Activated CD8-positive, alpha-beta memory T cell treated with anti-CD3 and anti-CD28 coated beads, Interleukin-2, amount 50 U/mL, for 48 hours (primary cell): ENCODE results near the gene PAPPA2.
"Not testable (repeated sequence)": the region's sequence is repeated elsewhere in the genome, so short reads cannot be mapped to it uniquely, and the experiment has no call there.

ENCODE experiments used
- DNase-seq: peaks from one replicate; pipeline ENCODE4 v3.0.0-alpha.2; 2020

Gene PAPPA2, protein sequence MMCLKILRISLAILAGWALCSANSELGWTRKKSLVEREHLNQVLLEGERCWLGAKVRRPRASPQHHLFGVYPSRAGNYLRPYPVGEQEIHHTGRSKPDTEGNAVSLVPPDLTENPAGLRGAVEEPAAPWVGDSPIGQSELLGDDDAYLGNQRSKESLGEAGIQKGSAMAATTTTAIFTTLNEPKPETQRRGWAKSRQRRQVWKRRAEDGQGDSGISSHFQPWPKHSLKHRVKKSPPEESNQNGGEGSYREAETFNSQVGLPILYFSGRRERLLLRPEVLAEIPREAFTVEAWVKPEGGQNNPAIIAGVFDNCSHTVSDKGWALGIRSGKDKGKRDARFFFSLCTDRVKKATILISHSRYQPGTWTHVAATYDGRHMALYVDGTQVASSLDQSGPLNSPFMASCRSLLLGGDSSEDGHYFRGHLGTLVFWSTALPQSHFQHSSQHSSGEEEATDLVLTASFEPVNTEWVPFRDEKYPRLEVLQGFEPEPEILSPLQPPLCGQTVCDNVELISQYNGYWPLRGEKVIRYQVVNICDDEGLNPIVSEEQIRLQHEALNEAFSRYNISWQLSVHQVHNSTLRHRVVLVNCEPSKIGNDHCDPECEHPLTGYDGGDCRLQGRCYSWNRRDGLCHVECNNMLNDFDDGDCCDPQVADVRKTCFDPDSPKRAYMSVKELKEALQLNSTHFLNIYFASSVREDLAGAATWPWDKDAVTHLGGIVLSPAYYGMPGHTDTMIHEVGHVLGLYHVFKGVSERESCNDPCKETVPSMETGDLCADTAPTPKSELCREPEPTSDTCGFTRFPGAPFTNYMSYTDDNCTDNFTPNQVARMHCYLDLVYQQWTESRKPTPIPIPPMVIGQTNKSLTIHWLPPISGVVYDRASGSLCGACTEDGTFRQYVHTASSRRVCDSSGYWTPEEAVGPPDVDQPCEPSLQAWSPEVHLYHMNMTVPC (N-terminal part only)

DNA sequence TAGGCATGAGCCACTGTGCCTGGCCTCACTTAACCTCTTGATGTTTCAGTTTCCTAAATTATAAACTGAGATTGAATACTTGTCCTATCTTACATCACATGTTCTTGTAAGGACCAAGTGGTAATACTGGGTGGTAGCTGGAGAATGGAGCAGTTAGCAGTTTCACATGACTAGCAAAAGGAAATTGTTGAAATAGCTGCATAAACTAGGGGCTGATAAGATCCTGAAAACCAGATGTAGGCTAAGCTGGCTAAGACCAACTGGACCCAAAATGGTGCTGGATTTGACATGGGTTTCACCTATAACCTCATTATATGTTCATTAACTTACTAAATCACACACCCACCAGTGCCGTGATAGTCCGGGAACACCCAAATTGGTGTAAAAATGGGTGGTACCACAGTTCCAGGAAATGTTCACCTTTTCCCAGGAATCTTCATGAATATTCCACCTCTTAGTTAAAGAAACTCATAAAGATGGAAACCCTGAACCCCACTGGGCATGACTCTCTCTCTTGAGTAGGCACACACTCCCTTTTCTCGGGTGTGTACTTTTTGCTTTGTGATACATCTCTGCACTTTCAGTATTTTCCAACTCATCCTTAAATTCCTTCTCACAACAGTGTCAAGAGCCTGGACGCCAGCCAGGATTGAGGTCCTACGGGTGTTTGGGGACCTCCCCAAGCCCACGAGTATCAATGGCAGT, at the start of gene PAPPA2:
PAPPA2 (plus strand) TSS at position 502 of the 705 bp plus-strand sequence. CDS start 93,148 bp downstream, outside the sequence.
- no peak for DNase-seq

DNA sequence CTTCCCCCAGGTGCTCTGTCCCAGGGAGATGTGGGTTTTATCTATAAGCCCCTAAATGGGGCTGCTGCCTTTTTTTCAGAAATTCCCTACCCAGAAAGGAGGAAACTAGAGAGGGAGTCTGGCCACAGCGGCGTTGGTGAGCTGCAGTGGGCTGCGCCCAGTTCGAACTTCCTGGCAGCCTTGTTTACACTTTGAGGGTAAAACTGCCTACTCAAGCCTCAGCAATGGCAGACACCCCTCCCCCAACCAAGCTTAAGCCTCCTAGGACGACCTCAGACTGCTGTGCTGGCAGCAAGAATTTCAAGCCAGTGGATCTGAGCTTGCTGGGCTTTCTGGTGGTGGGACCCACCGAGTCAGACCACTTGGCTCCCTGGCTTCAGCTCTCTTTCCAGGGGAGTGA, 46.2 kb upstream of the PAPPA2 start:
- DNase-seq: no peak

DNA sequence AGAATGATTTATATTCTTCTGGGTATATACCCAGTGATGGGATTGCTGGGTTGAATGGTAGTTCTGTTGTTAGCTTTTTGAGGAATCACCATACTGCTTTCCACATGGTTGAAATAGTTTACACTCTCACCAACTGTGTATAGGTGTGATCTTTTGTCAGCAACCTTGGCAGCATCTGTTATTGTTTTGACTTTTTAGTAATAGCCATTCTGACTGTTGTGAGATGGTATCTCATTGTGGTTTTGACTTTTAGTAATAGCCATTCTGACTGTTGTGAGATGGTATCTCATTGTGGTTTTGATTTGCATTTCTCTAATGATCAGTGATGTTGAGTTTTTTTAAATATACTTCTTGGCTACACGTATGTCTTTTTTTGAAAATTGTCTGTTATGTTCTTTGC, 43.4 kb upstream of the PAPPA2 start:
- not testable (repeated sequence) for DNase-seq

DNA sequence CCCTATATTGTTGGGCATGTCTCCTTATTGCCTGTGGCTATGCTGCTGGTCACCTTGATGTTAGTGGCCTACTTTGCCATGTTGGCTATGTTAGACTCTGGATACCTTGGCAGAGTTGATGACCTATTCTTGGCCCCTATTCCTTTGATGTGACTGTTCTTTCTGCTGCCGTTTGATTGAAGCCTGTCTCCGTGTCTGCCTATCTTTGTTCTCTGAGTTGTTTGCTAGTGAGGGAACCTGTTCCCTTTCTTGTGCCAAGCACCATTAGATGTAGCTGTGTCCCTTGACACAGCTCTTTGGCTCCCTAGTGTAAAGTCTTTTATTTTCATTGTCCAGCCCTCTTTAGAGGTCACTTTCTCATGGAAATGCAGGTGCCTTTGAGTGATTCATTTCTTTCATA, 28.7 kb upstream of the PAPPA2 start:
- no peak for DNase-seq

DNA sequence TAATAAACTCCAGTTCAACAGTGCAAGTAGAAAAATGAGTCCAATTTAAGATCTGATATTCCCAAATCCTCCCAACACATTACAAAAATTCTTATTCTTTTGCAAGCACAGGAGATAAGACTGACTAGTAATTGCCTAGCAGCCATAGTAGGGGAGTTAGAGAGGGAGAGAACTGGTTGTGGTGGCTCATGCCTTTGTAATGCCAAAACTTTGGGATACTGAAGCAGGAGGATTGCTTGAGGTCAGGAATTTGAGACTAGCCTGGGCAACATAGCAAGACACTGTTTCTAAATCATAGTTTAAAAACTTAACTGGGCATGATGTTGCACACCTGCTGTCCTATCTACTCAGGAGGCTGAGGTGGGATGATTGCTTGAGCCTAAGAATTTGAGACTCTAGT, 26.7 kb upstream of the PAPPA2 start:
- DNase-seq: no peak

DNA sequence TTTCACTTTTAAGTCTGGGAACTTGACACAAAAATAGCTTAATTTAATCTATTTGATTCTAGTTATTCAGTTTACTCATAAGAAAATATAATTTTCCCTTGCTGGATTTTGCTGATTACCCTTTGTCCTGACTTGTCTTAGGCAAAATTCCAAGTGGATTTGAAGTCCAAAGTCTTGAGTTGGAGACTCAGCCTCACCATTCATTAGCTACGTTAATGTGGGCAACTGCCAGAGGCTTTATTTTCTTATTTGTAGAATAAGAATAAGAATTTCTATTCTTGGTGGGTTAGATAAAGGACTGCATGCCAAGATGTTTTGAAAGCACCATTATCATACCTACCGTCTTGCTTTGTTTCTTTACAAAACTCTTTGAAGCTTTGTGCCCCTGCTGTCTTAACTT, 22.8 kb upstream of the PAPPA2 start:
- no peak for DNase-seq

DNA sequence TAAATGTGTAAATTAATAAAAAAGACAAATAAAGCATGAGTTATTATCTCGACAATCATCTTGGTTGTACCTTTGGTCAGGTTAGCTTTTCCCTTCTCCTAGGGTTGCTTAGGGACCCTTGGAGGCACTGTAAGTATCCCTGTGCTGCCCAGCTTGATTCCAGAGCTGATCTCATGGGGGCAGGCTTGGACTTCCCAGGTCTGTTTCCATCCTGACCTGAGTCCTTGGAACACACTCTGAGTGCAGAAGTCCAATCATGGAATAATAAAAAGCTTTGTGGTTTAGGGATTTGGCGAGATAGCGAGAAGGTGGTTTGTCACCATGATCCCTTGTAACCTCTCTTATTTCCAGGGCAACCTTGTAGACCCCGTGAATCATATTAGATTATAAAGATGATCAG, 18.7 kb upstream of the PAPPA2 start:
- DNase-seq: no peak

DNA sequence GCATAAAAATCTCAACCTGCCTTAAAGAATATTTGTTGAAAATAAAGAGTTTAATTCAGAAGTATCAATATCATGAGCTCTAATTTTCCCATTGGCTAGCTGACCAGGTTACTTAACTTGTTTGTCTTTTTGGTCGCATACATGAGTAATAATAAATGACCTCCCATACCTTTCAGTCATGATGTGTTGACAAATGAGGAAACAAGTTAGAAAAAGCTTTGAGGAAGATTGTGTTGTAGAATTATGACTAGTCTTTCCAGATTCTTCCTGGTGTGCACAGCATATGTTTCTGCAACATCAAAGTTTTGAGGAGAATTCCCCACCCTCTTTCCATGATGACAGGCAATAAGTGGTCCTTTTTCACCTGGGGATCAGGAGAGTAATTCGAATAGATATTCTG, 17.6 kb upstream of the PAPPA2 start:
- no peak for DNase-seq

DNA sequence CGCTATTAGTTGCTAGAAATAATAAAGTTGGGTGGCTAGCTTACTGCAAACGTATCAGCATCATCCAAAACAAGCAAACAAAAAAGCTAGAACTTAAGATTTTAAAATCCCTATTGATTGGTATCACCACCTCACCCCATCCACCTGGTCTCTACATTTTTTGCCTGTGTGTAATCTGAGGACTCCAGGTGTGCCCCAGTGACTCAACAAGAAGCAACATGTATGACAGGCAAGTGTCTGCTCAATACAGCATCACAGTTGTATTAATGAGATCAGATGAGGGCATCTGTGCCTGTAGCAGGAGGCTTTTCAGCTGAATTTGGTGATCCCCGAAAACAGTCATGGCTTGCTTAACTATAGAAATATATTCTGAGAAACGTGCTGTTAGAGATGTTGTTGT, 14.6 kb upstream of the PAPPA2 start:
- DNase-seq: no peak

DNA sequence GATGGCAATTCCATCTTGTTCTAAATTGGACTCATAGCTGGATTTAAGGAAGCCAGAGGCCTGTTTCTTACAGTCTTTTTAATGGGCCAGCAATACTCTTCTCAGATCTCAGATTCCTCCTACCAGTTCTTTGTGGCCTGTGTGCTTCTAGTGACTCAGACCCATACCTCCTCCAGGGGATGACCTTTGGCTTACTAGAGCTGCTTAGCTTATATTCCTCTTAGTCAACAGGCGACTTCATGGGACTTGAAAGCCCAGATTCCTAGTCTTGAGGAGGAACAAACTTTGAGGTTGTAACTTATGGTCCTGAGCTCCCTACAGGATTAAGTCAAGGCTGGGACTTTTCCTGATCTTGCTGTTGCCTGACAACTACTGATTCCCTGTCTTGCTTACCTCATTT, 12.4 kb upstream of the PAPPA2 start:
- no peak for DNase-seq

DNA sequence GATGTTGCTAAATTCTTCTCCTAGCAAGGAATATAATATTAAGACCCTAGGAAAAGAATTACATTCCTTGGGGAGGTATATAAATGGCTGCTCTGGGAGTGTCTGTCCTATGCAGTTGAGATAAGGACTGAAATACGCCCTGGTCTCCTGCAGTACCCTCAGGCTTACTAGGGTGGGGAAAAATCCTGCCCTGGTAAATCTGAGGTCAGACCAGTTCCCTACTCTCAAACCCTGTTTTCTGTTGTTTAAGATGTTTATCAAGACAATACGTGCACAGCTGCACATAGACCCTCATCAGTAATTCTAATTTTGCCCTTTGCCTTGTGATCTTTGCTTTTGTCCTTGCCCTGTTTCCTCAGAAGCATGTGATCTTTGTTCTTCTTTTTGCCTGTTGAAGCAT, 11.2 kb upstream of the PAPPA2 start:
- DNase-seq: not testable (repeated sequence)

DNA sequence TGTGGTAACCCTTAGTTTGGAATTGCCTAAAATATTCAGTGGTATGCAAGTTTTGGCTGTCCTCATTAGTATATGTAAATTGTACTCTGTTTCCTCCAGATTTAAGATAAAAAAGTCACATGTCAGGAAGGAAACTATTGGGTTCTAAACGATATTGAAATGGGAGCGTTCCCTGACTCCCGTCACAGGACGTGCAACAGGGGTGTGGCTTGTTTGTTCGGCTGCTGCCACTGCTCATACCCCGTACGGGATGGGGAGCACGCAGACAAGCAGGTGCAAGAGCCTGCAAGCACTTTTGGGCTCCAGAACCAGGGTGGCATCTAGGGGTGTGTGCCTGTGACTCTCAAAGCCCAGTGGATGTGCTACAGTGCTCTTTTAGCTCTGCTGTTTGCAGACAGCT, 6.2 kb upstream of the PAPPA2 start:
- DNase-seq: no peak

DNA sequence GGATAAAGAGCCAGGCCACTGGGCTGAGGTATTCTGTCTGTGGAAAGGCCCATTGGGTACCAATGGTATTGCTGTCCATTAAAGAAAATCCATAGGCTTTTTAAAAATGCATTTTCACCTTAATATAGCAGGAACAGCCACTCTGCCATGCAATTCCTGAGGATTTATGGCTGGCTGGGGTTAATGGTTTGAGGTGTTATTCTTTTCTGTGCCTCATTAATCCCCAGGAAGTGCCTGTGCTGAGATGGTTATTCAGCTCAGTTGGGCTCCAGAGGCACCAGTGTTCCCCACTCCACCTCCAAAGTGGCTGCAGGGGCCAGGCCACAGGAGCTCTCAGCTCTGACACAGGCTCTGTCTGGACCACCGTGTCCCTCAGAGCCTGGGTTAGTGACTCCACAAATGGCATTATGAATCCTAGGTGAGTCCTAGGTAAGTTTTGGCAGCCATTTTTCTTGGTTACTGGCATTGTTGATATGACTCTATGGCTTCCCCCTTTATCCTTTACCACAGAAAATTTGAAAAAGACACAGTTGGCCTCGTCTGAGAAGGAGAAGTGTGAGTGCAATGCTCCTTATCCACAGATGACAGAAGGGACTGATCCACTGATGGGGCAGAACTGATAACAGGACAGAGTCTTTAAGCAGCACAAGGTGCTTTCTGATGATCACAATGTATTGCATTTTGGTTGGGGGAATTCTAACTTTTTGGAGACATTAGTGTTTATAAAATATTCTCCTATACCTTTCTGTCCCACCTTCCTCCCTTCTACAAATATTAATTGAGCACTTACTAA, 2.2 kb upstream of the PAPPA2 start:
- DNase-seq: no peak

DNA sequence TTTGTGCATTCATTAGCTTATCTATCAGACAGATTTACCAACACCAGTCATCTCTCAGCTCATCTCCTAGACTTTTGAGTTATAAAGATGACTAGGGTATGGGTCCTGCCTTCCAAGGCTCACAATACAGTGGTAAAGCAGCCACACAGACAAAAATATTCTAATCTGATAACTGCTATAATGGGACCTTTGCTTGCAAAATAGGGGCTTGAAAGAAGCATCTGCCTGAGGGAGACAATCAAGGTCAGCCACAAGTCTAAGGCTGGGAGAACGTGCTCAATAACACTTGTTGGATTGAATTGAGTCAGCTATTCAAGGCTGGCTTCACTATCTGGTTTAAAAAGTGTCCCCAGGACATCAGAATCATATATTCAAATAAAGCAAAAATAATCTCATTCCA, 1.4 kb upstream of the PAPPA2 start:
- DNase-seq: no peak

DNA sequence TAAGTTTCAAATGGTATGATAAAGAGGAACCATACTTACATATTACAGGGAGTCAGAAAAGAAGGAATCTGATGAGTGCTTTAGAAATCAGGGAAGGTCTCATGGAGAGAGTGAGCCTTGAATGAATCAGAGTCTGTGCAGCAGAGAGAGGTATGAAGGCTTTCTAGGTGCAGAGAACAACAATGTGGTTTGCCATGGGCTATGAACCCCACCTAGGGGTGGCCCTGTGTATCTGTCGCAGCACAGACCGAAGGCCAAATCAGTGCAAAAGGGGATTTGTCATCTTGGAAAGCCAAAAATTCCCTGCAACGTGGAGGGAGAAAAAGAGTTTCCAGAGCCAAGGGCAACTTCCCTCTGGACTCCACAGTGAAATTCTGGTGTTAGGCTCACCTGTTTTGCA, 3.5 kb downstream of the PAPPA2 start:
- no peak for DNase-seq

DNA sequence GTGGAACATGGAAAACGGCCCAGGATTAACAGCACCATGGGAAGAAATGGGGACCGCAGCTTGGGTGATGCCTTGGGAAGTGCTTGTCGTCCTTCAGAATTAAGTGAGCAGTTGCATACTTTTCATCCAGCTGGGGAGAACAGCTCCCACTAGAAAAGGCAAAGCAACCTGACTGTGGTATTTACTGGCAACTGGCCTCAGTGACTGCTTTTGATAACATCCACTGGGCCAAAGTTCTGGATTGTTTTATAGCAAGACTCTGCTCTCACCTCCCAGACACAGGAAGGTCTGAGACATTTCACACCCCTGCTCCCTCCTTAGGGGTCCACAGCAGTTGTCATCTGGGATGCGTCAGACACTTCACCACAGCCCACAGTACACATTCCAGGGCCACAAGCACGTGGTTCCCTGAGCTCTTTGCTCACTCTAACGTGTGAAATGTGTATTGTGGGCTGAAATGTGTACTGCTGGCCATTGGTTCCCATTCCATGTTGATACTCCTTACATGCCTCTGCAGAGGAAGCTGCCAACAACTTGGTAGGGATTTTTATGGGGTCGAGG, 6.6 kb downstream of the PAPPA2 start:
- DNase-seq: no peak

DNA sequence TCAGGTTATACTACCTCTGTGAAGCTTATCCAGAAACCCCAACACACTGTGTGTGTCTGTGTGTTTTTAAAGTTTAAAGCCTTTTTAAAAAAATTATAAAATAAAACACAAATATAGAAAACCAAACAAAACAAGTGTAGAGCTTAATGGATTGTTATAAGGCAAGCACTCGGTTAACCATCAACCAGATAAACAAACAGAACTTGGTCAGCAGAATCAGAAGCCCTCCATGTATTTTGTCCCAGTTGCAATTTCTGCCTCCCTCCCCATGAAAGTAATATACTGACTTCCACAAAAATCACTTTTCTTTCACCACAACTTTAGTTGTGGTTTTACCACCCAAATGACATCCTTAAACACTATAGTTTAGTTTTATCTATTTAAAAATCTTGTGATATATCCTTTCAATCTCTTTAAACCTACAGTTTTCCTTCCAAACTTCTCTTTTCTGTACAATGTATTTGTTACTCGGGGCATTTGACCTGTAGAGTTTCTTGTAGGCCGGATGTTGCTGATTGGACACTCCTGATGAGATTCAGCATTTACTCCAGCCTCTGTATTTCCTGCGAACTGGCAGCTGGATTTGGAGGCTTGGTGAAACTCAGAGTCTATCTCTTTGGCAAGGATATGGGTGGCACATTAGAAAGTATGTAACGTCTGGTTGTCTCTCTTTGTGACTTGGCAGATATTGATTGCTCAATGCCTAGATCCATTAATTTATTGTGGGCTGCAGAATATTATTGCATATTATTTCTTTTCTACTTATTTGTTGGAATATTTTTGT, 8.6 kb downstream of the PAPPA2 start:
- DNase-seq: no peak

DNA sequence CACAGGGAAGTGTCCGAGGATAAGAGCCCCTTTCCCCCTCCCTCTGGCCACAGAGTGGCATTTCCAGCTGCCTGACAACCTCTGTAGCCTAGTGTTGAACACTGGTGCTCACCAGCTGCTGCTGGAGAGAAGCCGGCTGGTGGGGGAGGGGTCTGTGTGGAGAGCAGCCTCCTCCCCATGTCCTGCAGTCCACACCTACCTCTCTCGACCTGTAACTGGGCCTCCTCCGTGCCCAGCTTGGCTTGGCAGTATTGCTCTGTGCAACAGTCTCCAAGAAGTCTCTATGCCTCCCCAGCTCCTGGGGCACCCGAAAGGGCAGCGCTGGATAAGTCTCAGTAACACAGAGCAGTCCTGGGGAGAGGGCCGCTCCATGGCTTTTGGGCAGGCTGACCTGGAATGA, 17.0 kb downstream of the PAPPA2 start:
- DNase-seq: no peak

DNA sequence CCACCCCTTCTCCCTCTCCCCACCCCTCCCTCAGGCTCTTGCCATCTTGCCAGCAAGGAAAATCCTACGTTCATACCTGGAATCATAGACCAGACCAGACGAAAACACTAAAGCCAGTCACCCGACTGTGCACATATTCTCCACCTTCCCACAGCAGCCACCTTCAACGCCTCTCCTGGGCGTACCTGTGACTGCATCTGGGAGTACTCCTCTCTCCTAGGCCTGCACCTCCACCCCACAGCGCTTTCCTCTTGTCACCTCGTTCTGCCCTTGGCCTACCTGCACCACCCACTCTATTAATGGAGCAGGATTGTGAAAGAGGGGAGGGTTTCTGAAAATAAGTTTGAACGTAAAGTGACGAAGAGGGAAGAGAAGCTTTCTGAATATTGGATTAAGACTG, 17.8 kb downstream of the PAPPA2 start:
- DNase-seq: no peak

DNA sequence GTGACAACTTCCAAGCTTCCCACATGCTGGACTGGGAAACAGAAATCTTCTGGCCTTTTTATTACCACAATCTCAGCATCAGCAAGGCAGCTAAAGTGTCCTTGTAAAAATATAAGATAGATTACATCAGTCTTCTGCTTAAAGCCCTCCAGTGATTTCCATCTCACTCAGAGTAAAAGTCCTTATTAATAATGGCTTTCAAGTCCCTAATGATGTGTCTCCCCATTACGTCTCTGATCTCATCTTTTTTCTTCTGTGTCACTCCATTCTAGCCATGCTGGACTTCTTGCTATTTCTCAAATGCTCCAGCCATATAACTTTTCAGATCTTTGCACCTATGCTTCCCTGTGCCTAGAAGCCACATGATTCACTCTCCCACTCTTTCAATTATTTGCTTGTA, 22.1 kb downstream of the PAPPA2 start:
- no peak for DNase-seq

DNA sequence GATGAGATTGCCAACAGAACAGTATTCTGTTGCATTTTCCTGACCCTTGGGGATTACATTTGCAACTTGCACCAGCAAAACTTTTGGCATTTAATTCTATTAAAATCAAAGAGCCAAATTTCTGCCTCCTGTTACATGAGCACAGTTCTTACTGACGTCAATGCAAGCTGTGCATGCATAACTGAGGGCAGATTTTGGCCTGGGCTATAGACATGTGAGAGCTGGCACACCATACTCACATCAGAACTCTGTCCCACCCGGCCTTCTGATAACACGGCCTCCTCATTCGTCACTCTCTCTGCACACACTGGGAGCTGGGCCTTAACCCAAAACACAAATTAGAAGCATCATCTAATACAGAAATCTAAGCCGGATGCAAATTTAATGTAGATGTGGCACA, 31.5 kb downstream of the PAPPA2 start:
- DNase-seq: no peak
